Superior temporal gyrus (tissue), 1 donor: ENCODE results near the gene VDAC2.
A peak's percentile ranks its signal among the peaks of the same experiment; 100 is the strongest.

ENCODE experiments used
- DNase-seq: peaks from one replicate; pipeline ENCODE4 v3.0.0-alpha.2; 2016; ENCODE audit errors: extremely low spot score

The VDAC2 gene

GRCh38 chr10:75230600-75231038 is 20.0 kb downstream of the VDAC2 start:
- DNase-seq: peak; percentile 97

GRCh38 chr10:75231672-75232581 is 21.3 kb downstream of the VDAC2 start:
- no peak for DNase-seq

- peak; percentile 24 for DNase-seq
Observed at GRCh38 chr10:75233444-75234016, 22.9 kb downstream of the VDAC2 start.

GRCh38 chr10:75234017-75234682 is 23.6 kb downstream of the VDAC2 start:
- no peak for DNase-seq

- no peak for DNase-seq
Observed at GRCh38 chr10:75234683-75235374, 24.2 kb downstream of the VDAC2 start.

- peak; percentile 85 for DNase-seq
Observed at GRCh38 chr10:75235375-75236177, 25.0 kb downstream of the VDAC2 start, which contains the start of gene COMTD1. Gene COMTD1 (minus strand): TSS chr10:75235957. CDS start chr10:75235928, 29 bp downstream.

GRCh38 chr10:75236178-75236825 is 25.7 kb downstream of the VDAC2 start:
- DNase-seq: peak; percentile 20

- no peak for DNase-seq
Observed at GRCh38 chr10:75238182-75239095, 27.8 kb downstream of the VDAC2 start.

- DNase-seq: no peak
Observed at GRCh38 chr10:75239096-75239790, 28.6 kb downstream of the VDAC2 start.

- no peak for DNase-seq
Observed at GRCh38 chr10:75240329-75241076, 29.9 kb downstream of the VDAC2 start.

- DNase-seq: no peak
Observed at GRCh38 chr10:75243426-75243825, 32.8 kb downstream of the VDAC2 start.

GRCh38 chr10:75244487-75245353 is 34.1 kb downstream of the VDAC2 start:
- DNase-seq: no peak

- DNase-seq: no peak
Observed at GRCh38 chr10:75245354-75246250, 35.0 kb downstream of the VDAC2 start.

GRCh38 chr10:75246506-75246905 is 35.9 kb downstream of the VDAC2 start:
- no peak for DNase-seq

- no peak for DNase-seq
Observed at GRCh38 chr10:75247797-75248196, 37.2 kb downstream of the VDAC2 start.

GRCh38 chr10:75250934-75251333 is 40.3 kb downstream of the VDAC2 start:
- DNase-seq: no peak
